Stimulated activated CD4-positive, alpha-beta T cell treated with anti-CD3 and anti-CD28 coated beads, Interleukin-4, amount 100 ng/mL, for 24 hours (primary cell): ENCODE results near the gene CASQ1.

Experiments
- DNase-seq: peaks from one replicate; pipeline ENCODE4 v3.0.0-alpha.2; 2020

The CASQ1 gene

GRCh38 chr1:160189649-160190625, at the start of gene CASQ1:
Gene CASQ1 (plus strand): TSS chr1:160190575. CDS start chr1:160190752, 177 bp downstream.
- DNase-seq: no peak

- DNase-seq: no peak
These were observed 46.7 kb upstream of the CASQ1 start for GRCh38 chr1:160143695-160144094.

GRCh38 chr1:160144921-160145320, 45.5 kb upstream of the CASQ1 start:
- no peak for DNase-seq

GRCh38 chr1:160146107-160146506, 44.3 kb upstream of the CASQ1 start:
- DNase-seq: no peak

GRCh38 chr1:160148121-160148520, 42.3 kb upstream of the CASQ1 start:
- DNase-seq: no peak

GRCh38 chr1:160149233-160149632, 41.1 kb upstream of the CASQ1 start:
- DNase-seq: no peak

GRCh38 chr1:160149716-160150115, 40.7 kb upstream of the CASQ1 start:
- no peak for DNase-seq

- DNase-seq: no peak
These were observed 39.1 kb upstream of the CASQ1 start, which contains the start of gene ATP1A4 for GRCh38 chr1:160151303-160151702. Gene ATP1A4 (plus strand): TSS chr1:160151603. CDS start chr1:160152041, 438 bp downstream.

GRCh38 chr1:160154790-160155189, 35.6 kb upstream of the CASQ1 start:
- no peak for DNase-seq

GRCh38 chr1:160156361-160156760, 34.0 kb upstream of the CASQ1 start:
- DNase-seq: no peak

GRCh38 chr1:160157174-160157573, 33.2 kb upstream of the CASQ1 start:
- DNase-seq: no peak

GRCh38 chr1:160158031-160158430, 32.3 kb upstream of the CASQ1 start:
- no peak for DNase-seq

- no peak for DNase-seq
These were observed 31.8 kb upstream of the CASQ1 start for GRCh38 chr1:160158534-160158933.

GRCh38 chr1:160159846-160160245, 30.5 kb upstream of the CASQ1 start:
- DNase-seq: no peak

GRCh38 chr1:160161965-160162705, 28.2 kb upstream of the CASQ1 start:
- DNase-seq: no peak

- DNase-seq: no peak
These were observed 27.4 kb upstream of the CASQ1 start for GRCh38 chr1:160162931-160163330.

- no peak for DNase-seq
These were observed 26.8 kb upstream of the CASQ1 start for GRCh38 chr1:160163615-160164014.

- no peak for DNase-seq
These were observed 26.3 kb upstream of the CASQ1 start for GRCh38 chr1:160164121-160164520.

GRCh38 chr1:160166166-160166868, 24.1 kb upstream of the CASQ1 start:
- DNase-seq: no peak

- DNase-seq: no peak
These were observed 23.3 kb upstream of the CASQ1 start for GRCh38 chr1:160167056-160167455.

GRCh38 chr1:160167580-160167979, 22.8 kb upstream of the CASQ1 start:
- no peak for DNase-seq

- DNase-seq: no peak
These were observed 22.4 kb upstream of the CASQ1 start for GRCh38 chr1:160168016-160168415.
